ENCODE measurements around the gene GABRG1.

GABRG1 gene

DNA sequence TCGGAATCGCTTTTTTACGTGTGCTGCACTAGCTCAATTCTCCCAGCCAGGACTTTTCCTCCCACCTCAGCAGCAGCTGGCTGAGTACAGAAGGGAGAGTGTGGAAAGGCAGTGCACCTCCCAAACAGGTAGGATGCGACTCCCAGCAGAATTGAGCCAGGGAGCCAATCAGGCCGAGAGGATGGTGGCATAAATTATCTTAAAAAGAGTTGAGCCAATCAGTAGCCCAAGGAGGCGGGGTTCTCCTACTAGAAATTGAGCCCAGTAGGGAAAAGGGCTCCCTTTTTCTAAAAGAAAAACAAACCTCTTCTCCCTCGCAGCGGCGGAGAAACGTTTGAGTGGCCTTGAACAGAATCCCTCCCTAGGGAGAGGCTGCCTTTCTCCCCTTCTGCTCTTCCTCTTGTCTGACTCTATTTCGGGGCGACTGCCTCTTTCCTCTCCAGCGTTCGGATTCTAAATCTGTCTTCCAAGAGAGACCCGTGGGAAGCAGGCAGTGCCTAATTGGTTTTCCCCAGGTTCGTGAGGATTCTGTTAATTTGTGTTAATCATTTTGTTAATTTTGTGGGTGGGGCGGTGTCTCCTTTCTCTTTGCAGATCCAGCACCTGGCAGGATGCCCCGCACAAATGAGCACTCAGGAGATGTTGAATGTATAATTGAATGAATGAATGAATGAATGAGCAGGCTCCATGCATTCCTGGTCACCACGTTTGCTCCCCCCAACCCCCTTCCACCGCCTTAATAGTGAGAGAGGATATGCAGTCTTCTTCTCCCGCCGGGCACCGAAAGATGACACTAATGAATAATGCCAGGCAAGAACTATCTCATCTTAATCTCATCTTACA is at the start of gene GABRG1:
Gene GABRG1 (minus strand): TSS at position 142 of the 843 bp plus-strand sequence. CDS start 141 bp downstream, at position 1.
- no peak for DNase-seq

DNA sequence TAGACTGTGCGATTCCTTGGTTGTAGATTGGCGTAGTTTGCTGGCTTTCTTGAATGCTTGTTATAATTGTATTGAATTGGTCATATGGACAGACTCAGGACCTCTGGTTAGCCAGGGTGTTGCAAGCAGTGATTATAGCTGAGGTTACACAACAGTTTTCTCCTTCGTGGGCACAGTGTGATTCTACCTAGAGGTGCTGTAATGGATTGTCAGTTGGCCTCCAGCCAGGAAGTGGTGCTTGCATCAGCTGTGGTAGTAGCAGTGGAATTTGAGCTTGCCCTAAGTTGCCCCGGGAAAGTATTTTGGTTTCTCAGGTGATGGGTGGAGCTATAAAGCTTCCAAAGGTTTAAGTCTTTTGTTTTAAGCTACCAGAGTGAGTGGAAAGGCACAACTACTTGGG is 23.1 kb upstream of the GABRG1 start:
- no peak for DNase-seq

DNA sequence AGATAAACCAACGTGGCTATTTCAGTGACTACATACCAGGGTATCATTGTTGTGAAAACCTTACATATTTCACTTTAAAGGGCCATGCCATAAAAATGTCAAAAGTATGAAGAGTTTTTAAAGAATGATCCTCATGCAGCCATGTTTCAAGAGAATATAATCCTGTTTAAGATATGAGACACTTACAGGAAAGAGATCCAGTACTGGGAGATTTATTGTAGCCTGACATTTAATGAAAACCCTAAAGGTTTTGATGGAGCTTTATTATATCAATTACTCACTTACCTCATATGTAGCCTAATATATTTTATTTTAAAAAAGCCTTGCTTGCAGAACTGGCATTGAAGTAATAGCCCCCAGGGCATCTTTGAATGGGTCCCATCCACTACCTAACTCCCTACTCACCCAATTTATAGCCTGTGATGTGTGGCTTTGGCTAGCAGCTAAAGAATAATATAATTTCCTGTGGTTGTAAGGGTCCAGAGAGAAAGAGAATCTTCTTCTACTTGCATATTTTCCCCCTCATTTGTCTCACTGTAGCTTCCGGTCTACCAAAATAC is 7.7 kb upstream of the GABRG1 start:
- DNase-seq, result no peak

DNA sequence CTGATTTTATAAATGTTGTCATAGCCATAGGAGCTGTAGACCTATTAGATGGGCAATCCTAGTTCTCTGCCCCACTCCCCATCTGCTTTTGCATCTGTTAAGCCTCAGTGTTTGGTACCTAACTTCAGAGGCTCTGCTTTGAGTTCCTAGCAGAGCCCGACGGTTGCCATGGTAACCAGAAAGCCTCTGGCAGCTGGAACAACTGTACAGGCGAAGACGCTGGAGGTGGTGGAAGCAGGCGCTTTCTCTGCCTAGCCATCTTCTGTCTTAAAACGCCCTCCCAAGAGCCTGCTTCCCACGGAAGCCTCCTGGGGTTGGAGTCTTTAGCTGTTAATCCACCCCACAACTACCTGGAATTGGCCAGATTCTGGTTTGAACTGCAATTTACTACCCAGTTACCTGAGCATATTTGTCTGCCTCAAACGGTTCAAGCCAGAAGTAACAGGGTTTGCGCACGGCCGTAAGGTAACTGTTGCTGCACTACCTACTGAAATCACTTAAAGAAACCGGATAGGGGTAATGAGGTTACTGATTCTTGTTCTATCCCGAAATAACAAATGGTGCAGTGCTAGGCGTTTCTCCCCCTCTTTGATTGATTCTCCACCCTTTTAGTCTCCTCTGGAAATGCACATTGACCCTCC is 1.0 kb upstream of the GABRG1 start:
- no peak for DNase-seq

DNA sequence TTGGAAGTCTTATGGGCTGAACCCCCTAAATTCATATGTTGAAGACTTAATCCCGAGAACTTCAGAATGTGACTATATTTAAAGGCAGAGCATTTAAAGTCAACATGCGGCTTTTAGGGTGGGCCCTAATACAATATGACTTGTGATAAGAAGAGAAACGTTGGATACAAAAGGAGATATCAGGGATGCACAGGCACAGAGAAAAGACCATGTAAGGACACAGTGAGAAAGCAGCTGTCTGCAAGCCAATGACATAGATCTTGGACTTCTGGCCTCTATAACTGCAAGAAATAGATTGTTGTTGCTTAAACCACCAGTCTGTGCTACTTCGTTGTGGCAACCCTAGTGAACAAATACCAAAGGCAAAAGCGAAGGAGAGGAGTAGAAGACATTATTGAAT is 42.2 kb downstream of the GABRG1 start:
- no peak for DNase-seq

DNA sequence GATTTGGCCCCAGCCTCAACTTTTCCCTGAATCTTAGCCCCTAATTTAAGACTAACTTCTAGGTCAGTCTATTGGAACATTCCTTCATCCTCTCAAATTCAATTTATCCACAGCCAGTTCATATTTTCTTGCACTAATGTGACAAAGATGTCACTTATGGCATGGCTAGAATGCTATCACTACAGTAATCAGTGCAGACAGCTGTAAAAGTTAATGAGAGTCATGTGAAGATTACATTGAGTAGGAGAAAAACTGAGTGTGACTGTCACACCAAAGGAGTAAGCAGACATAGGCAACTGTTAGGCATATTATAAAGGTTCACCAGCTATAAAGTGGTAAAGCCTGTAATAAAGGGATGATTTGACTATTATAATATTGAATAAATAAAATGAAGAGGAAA is 42.6 kb downstream of the GABRG1 start:
- DNase-seq, result no peak

DNA sequence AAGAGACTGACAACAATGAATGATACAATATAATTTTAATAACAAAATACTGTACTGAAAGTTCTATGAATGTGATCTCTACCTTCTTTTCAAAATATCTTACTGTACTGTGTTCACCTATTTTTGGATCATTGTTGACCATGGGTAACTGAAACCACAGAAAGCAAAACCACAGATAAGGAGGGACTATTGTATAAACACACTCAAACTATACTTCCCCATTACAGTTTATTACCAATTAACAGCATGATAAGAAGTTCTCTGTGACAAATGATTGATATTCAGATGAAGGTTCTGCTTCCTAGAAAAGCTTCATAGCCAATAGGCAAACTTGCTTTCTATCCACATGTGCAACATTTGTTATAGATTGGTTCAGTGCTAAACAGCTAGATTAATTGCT is 50.1 kb downstream of the GABRG1 start:
- no peak for DNase-seq

DNA sequence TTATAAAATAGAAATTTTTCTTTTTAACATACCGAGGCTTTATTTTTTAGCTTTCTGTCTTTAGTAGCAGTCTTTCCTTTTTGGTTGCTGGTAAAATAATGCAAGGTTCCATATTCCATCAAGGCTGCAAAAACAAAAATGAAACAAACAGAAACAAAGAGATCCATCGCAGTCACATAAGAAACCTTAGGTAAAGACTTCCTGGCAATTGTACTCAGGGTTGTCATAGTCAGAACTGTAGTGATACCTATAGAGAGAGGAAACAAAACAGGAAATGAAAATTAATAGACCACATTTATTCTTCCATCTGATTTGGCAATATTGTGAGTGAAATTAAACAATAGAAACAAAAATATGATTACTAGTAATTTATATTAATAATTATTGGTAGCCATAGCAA is 72.5 kb downstream of the GABRG1 start:
- DNase-seq, result no peak

DNA sequence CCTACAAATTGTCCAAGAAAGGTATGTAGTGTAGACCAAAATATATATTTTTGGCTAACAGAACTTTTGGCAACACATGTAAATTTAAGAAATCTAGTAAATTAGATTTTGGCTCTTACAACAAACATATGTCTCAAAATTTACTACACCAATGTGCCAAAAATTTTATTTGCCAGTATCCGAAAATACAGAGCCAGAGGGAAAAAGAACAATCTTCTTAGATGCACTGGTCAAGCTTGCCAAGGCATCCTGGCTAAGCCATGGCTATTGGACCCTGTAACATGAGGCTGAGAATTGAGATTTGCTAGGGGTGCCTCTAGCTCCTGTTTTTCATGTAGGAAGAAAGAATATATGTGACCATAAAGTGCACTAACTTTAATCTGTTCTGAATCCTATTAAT is 91.8 kb downstream of the GABRG1 start:
- DNase-seq, result no peak

DNA sequence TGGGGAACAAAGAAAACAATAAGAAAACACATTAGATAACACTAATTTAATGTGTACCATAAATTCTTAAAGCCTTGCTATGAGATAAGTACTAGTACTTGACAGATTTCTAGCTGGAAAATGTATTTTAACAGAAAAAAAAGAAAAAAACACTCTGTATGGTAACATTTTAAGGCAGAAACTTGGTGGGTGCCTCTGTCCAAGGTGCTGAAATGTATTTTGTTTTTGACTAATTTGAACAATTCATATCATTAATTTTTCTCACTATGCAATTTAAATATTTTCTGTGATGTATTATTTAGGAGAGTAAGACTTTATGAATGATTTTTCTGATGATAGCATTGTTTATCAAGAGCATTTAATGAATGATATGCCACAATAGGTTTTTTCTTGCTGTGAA is 107.5 kb downstream of the GABRG1 start:
- no peak for DNase-seq

DNA sequence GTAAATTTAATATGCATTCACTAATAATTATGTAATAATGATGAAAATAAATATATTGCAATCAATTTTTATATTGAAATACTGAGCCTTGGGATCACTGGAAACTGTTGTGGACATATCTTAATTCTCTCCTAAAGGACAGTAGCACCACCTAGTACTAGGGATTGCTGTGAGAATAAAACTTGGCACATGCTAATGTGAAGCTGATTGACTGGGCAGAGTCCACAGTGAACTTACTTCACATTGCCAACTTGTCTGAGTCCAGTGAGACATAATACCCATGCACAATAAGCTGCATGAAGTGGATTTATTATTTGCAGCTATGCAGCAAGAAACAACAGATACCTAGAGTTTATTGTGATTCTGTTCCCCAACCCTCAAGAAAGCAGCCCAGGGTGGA is 131.1 kb downstream of the GABRG1 start:
- DNase-seq, result no peak

DNA sequence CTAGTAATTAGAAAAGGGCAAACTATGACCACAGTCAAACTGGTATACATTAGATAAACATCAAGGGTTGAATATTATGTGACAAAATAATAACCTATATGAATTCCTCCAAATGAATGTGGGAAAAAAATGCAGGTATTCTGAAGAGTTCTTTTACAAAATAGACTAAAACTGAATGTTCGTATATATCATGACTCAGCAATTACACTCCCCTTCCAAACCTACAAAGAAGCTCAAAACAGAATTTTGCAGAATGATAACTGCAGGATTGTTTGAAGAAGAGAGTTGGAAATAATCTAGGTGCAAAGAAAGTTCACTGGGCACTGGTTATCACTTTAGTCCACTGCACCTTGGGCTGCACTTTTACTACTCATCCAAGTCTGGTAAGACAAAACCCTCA is 134.1 kb downstream of the GABRG1 start:
- no peak for DNase-seq

DNA sequence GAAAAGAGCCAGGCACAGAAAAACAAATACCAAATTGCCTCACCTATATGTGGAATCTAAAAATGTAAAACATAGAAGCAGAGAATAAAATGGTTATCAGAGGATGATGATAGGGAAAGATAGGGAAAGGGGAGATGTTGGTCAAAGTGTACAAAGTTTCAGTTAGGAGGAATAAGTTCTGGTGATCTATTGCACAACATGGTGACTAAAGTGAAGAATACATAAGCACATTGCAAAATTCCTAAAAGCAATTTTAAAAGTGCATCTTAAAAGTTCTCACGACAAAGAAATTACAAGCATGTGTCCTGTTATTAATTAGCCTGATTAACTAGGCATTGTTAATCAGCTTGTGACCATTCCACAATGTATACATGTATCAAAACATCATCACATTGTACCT is 136.0 kb downstream of the GABRG1 start:
- no peak for DNase-seq

Data from stimulated activated CD4-positive, alpha-beta T cell treated with anti-CD3 and anti-CD28 coated beads, Interleukin-4, amount 100 ng/mL, for 24 hours (primary cell).